RWPE1 (cell line): ENCODE data around the gene ANO2.

ENCODE experiments used
- CTCF ChIA-PET: fragments of 350-600 bp; sonication (Branson Sonifier 250); formaldehyde crosslinking; extraction: SDS; loops from one replicate; lab custom pipeline; 2021; lab: Yijun Ruan, JAX
- POLR2A ChIA-PET: fragments of 400-600 bp; formaldehyde crosslinking; extraction: SDS; loops from one replicate; lab custom pipeline; 2020; ENCODE audit warnings: antibody characterized with exemption; ENCODE audit not compliant: low non-redundant PET; lab: Yijun Ruan, JAX
- DNase-seq: peaks from one replicate; pipeline ENCODE4 v3.0.0; 2012; ENCODE audit warnings: low spot score
- H3K27ac ChIP-seq: fragments of 450-650 bp; 2 replicates; pipeline ENCODE4 v1.5.1; 2017
- CTCF ChIP-seq: fragments of 450-650 bp; conservative IDR thresholded peaks from 2 replicates; pipeline ENCODE4 v1.5.1; 2017; ENCODE audit warnings: low read depth, mild to moderate bottlenecking

Gene ANO2

GRCh38 chr12:5577741-5578140 is 367.3 kb downstream of the ANO2 start:
- DNase-seq = no peak
- no peak for TF ChIP-seq CTCF
- no peak overlapping the region for H3K27ac ChIP-seq
- ChIA-PET POLR2A (no interaction called here), CTCF (no interaction called here)

GRCh38 chr12:5577211-5577612 is 367.8 kb downstream of the ANO2 start:
- DNase-seq = no peak
- ChIA-PET POLR2A (no interaction called here), CTCF (no interaction called here)
- TF ChIP-seq CTCF = no peak
- H3K27ac ChIP-seq = no peak overlapping the region

- DNase-seq = no peak
- CTCF ChIA-PET = no interaction called here
These were observed 369.1 kb downstream of the ANO2 start for GRCh38 chr12:5575987-5576386.

GRCh38 chr12:5575232-5575631 is 369.8 kb downstream of the ANO2 start:
- no peak for TF ChIP-seq CTCF
- POLR2A ChIA-PET = no interaction called here
- no peak overlapping the region for H3K27ac ChIP-seq
- CTCF ChIA-PET = no interaction called here
- no peak for DNase-seq

More at GRCh38 chr12:5575987-5576386, 369.1 kb downstream of the ANO2 start:
- TF ChIP-seq CTCF = no peak
- H3K27ac ChIP-seq = no peak overlapping the region
- POLR2A ChIA-PET = no interaction called here

GRCh38 chr12:5573390-5573789 is 371.7 kb downstream of the ANO2 start:
- TF ChIP-seq CTCF = no peak
- no peak for DNase-seq
- ChIA-PET CTCF (interaction anchor here (0.6 kb wide), 1 partner anchor 702 kb away, joined by 3 read pairs; no protein-coding TSS in a partner anchor), POLR2A (no interaction called here)
- H3K27ac ChIP-seq = no peak overlapping the region

GRCh38 chr12:5571115-5571514 is 373.9 kb downstream of the ANO2 start:
- no peak overlapping the region for H3K27ac ChIP-seq
- ChIA-PET CTCF (no interaction called here), POLR2A (no interaction called here)
- DNase-seq = no peak
- no peak for TF ChIP-seq CTCF

- ChIA-PET CTCF (no interaction called here), POLR2A (no interaction called here)
- H3K27ac ChIP-seq = no peak overlapping the region
- DNase-seq = no peak
- no peak for TF ChIP-seq CTCF
These were observed 374.6 kb downstream of the ANO2 start for GRCh38 chr12:5570416-5570815.
